K562 (cell line): ENCODE measurements around the gene RASGEF1C. TPM values are rescaled to one million over a fixed set of nuclear protein-coding genes. Genes with fewer than 3 reads are reported as not detected.

Source experiments
- BRD4 ChIP-seq: fragments of 200-600 bp; sonication (generic); IDR thresholded peaks from 2 replicates; pipeline ENCODE4 v1.6.1; 2017; ENCODE audit warnings: inconsistent platforms
- C11orf30 ChIP-seq: fragments of 450-650 bp; IDR thresholded peaks from 2 replicates; pipeline ENCODE4 v1.6.1; 2016; ENCODE audit warnings: low read depth, mild to moderate bottlenecking
- ESRRB ChIP-seq: fragments of 250-450 bp; sonication (Bioruptor Pico); IDR thresholded peaks from 2 replicates; pipeline ENCODE4 v1.5.0; 2020; ENCODE audit warnings: mild to moderate bottlenecking, moderate library complexity, borderline replicate concordance
- GATA2 ChIP-seq: sonication (generic); formaldehyde crosslinking; IDR thresholded peaks from 2 replicates; pipeline ENCODE4 v1.4.0; 2020; ENCODE audit warnings: mild to moderate bottlenecking, missing genetic modification reagents
- HCFC1 ChIP-seq: IDR thresholded peaks from 2 replicates; pipeline ENCODE4 v1.6.1; 2012; ENCODE audit warnings: low read depth, low read length, improper control_type of control experiment
- KAT8 ChIP-seq: fragments of 450-650 bp; IDR thresholded peaks from 2 replicates; pipeline ENCODE4 v1.6.1; 2016; ENCODE audit warnings: low read depth, mild to moderate bottlenecking
- MTA1 ChIP-seq: fragments of 450-650 bp; IDR thresholded peaks from 2 replicates; pipeline ENCODE4 v1.6.1; 2017; ENCODE audit warnings: borderline replicate concordance
- NCOA1 ChIP-seq: fragments of 450-650 bp; IDR thresholded peaks from 2 replicates; pipeline ENCODE4 v1.6.1; 2016; ENCODE audit warnings: low read depth
- NCOA4 ChIP-seq: fragments of 450-650 bp; IDR thresholded peaks from 2 replicates; pipeline ENCODE4 v1.6.1; 2018; ENCODE audit warnings: mild to moderate bottlenecking; ENCODE audit not compliant: partially characterized antibody
- POLR2H ChIP-seq: IDR thresholded peaks from 2 replicates; pipeline ENCODE4 v1.6.1; 2016; ENCODE audit warnings: missing genetic modification characterization, low read depth, mild to moderate bottlenecking, control low read depth, missing compliant biosample characterization, moderate library complexity
- SMAD1 ChIP-seq: fragments of 150-350 bp; IDR thresholded peaks from 2 replicates; pipeline ENCODE4 v1.6.1; 2014; ENCODE audit warnings: low read length, low read depth; ENCODE audit not compliant: partially characterized antibody
- STAG1 ChIP-seq: sonication (generic); formaldehyde crosslinking; IDR thresholded peaks from 2 replicates; pipeline ENCODE4 v1.5.0; 2020; ENCODE audit warnings: missing genetic modification reagents, borderline replicate concordance
- THRB ChIP-seq: fragments of 450-650 bp; formaldehyde crosslinking; conservative IDR thresholded peaks from 2 replicates; pipeline ENCODE4 v1.4.0; 2022; ENCODE audit warnings: mild to moderate bottlenecking, missing genetic modification characterization
- ZC3H8 ChIP-seq: fragments of 450-650 bp; IDR thresholded peaks from 2 replicates; pipeline ENCODE4 v1.6.1; 2017
- ZNF449 ChIP-seq: fragments of 250-450 bp; sonication (Bioruptor Pico); IDR thresholded peaks from 2 replicates; pipeline ENCODE4 v1.8.0; 2022; ENCODE audit warnings: moderate library complexity, mild to moderate bottlenecking, inconsistent platforms
- ZNF75A ChIP-seq: fragments of 450-650 bp; formaldehyde crosslinking; IDR thresholded peaks from 2 replicates; pipeline ENCODE4 v1.4.0; 2020; ENCODE audit warnings: mild to moderate bottlenecking
- ZNF785 ChIP-seq: fragments of 250-450 bp; sonication (Bioruptor Pico); IDR thresholded peaks from 2 replicates; pipeline ENCODE4 v1.4.0; 2020; ENCODE audit warnings: mild to moderate bottlenecking
- polyA plus RNA-seq, 8 experiments: library from polyadenylated mRNA; depleted of rRNA in 4 of 8; stranded (reverse) in 5 of 8; unstranded in 3 of 8; fragments of >200 nt; fragmentation: Nextera tagmentation in 2 of 8; fragmentation: Illumina TruSeq in 1 of 8; extraction: Ambion mirVana in 2 of 8; extraction: Trizol in 1 of 8; gene quantifications; 2 replicates each; pipeline versions ENCODE4 v1.2.1 to v1.2.3, GENCODE V29; 2011 to 2014; ENCODE audit warnings: inconsistent platforms in 1 of 8, missing spikeins in 1 of 8
- total RNA-seq, 7 experiments: library from RNA; depleted of rRNA in 6 of 7; stranded (reverse); fragments of >200 nt in 6 of 7; fragmentation: Illumina TruSeq in 2 of 7; extraction: Trizol in 2 of 7; gene quantifications; 2 replicates each; pipeline versions ENCODE4 v1.2.1 to v1.2.3, GENCODE V29; 2011 to 2021; ENCODE audit warnings: low replicate concordance in 1 of 7
- TF ChIP-seq, protein P1 (sequence below): fragments of 150-350 bp; IDR thresholded peaks from 2 replicates; pipeline ENCODE4 v1.6.1; 2014; ENCODE audit warnings: low read depth, mild to moderate bottlenecking, low read length, borderline replicate concordance
- TF ChIP-seq, protein P2 (sequence below): IDR thresholded peaks from 2 replicates; pipeline ENCODE4 v1.6.1; 2011; ENCODE audit not compliant: insufficient read length; ENCODE audit errors: extremely low read depth
- TF ChIP-seq, protein P3 (sequence below): fragments of 450-650 bp; formaldehyde crosslinking; IDR thresholded peaks from 2 replicates; pipeline ENCODE4 v1.4.0; 2022; ENCODE audit warnings: missing genetic modification characterization

Gene RASGEF1C
- total and polyA plus RNA-seq, 9 of the 15 experiments (the other 6 are each of a cell fraction or from before 2014, with no cell fraction given), result 0.04 to 1.1 (median 0.21) TPM; not detected in 4

DNA sequence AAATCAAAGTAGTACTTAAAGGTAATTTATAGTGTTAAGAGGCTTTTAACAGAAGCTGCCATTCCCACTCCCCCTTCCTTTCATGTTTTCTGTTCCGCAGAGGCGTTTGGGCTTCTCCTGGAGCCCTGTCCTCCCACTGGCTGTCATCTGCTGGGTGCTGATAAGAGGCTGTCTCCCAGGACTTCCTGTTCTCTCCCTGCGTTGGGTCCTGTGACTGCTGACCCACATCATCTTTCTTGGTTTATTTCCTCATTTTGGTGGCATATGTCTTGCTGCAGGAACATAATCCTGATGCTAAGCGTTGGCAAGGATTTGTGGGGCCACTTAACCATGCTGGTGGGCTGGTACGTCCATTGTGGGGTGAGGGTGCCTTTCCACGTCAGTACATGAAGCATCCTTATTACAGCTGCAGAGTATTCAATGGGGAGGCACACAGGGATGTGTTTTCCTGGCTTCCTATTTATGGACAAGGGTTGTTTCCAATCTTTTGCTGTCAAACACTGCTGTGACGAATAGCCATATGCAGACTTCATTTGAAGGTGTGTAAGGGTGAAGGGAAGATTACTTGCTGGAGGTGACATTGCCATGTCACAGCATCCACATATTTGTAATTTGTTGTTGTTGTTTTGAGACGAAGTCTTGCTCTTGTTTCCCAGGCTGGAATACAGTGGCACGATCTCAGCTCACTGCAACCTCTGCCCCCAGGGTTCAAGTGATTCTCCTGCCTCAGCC lies 115.2 kb downstream of the RASGEF1C start (continued):
- peak; percentile 95 for TF ChIP-seq GATA2
- TF ChIP-seq, protein P1, sequence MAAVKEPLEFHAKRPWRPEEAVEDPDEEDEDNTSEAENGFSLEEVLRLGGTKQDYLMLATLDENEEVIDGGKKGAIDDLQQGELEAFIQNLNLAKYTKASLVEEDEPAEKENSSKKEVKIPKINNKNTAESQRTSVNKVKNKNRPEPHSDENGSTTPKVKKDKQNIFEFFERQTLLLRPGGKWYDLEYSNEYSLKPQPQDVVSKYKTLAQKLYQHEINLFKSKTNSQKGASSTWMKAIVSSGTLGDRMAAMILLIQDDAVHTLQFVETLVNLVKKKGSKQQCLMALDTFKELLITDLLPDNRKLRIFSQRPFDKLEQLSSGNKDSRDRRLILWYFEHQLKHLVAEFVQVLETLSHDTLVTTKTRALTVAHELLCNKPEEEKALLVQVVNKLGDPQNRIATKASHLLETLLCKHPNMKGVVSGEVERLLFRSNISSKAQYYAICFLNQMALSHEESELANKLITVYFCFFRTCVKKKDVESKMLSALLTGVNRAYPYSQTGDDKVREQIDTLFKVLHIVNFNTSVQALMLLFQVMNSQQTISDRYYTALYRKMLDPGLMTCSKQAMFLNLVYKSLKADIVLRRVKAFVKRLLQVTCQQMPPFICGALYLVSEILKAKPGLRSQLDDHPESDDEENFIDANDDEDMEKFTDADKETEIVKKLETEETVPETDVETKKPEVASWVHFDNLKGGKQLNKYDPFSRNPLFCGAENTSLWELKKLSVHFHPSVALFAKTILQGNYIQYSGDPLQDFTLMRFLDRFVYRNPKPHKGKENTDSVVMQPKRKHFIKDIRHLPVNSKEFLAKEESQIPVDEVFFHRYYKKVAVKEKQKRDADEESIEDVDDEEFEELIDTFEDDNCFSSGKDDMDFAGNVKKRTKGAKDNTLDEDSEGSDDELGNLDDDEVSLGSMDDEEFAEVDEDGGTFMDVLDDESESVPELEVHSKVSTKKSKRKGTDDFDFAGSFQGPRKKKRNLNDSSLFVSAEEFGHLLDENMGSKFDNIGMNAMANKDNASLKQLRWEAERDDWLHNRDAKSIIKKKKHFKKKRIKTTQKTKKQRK, result no peak
- TF ChIP-seq BRD4, result 0 out of 2 replicates have a peak, but pooled peaks have one; percentile 27
- TF ChIP-seq THRB (CRISPR knock-in tag), result 0 out of 2 replicates have a peak, but pooled peaks have one; percentile 59
- TF ChIP-seq ESRRB (CRISPR knock-in tag), result no peak
- no peak for TF ChIP-seq ZNF75A (CRISPR knock-in tag)
- no peak for TF ChIP-seq STAG1 (CRISPR knock-in tag)
- no peak for TF ChIP-seq KAT8
- 0 out of 2 replicates have a peak, but pooled peaks have one; percentile 33 for TF ChIP-seq HCFC1
- no peak for TF ChIP-seq POLR2H (tag)
- TF ChIP-seq, protein P2, sequence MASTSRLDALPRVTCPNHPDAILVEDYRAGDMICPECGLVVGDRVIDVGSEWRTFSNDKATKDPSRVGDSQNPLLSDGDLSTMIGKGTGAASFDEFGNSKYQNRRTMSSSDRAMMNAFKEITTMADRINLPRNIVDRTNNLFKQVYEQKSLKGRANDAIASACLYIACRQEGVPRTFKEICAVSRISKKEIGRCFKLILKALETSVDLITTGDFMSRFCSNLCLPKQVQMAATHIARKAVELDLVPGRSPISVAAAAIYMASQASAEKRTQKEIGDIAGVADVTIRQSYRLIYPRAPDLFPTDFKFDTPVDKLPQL, result no peak
- TF ChIP-seq SMAD1, result peak; percentile 90
- no peak for TF ChIP-seq ZNF785 (CRISPR knock-in tag)
- no peak for TF ChIP-seq C11orf30
- peak; percentile 87 for TF ChIP-seq MTA1
- TF ChIP-seq ZC3H8, result no peak
- no peak for TF ChIP-seq NCOA4
- TF ChIP-seq, protein P3, sequence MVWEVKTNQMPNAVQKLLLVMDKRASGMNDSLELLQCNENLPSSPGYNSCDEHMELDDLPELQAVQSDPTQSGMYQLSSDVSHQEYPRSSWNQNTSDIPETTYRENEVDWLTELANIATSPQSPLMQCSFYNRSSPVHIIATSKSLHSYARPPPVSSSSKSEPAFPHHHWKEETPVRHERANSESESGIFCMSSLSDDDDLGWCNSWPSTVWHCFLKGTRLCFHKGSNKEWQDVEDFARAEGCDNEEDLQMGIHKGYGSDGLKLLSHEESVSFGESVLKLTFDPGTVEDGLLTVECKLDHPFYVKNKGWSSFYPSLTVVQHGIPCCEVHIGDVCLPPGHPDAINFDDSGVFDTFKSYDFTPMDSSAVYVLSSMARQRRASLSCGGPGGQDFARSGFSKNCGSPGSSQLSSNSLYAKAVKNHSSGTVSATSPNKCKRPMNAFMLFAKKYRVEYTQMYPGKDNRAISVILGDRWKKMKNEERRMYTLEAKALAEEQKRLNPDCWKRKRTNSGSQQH (CRISPR knock-in tag), result peak; percentile 74; the same call in 1 of the 2 replicates
- TF ChIP-seq ZNF449 (CRISPR knock-in tag), result peak; percentile 69; the same call in 1 of the 2 replicates
- TF ChIP-seq NCOA1, result peak; percentile 86
